PC-3 (cell line): ENCODE data around the gene NAA38. TPM values are rescaled to one million over a fixed set of nuclear protein-coding genes. Genes with fewer than 3 reads are reported as not detected.

Experiments used
- ATAC-seq: fragments of 200-7000 bp; cut with Tn5 transposase; 2 replicates; pipeline ENCODE4 v1.9.1; 2020; ENCODE audit warnings: mild to moderate bottlenecking, moderate library complexity
- BruUV-seq: library from RNA; stranded (reverse); fragments of 400-500 nt; replicated peaks from 2 replicates; lab custom pipeline; 2021; lab: Mats Ljungman, UMichigan
- CTCF ChIA-PET: fragments of 300-600 bp; sonication (Branson Sonifier 250); formaldehyde crosslinking; loops from one replicate; lab custom pipeline; 2022; ENCODE audit warnings: antibody characterized with exemption; lab: Charles Lee
- POLR2A ChIA-PET: fragments of 300-600 bp; sonication (Branson Sonifier 250); formaldehyde crosslinking; loops from one replicate; lab custom pipeline; 2022; ENCODE audit warnings: antibody characterized with exemption; ENCODE audit not compliant: unreplicated experiment; lab: Charles Lee
- DNase-seq: peaks from one replicate; pipeline ENCODE4 v3.0.0-alpha.2; 2015
- H2AFZ ChIP-seq: fragments of 300-600 bp; sonication (generic); 2 replicates; pipeline ENCODE4 v1.6.0; 2016; ENCODE audit warnings: antibody characterized with exemption, low read length
- H3F3A ChIP-seq: fragments of 300-600 bp; sonication (generic); one replicate; pipeline ENCODE4 v1.6.0; 2017; ENCODE audit warnings: antibody characterized with exemption, low read length, control low read depth, mild to moderate bottlenecking; ENCODE audit not compliant: unreplicated experiment
- H3K27ac ChIP-seq: fragments of 300-600 bp; sonication (generic); 2 replicates; pipeline ENCODE4 v1.5.1; 2016; ENCODE audit warnings: mild to moderate bottlenecking, low read length
- H3K27me3 ChIP-seq: fragments of 300-600 bp; sonication (generic); 2 replicates; pipeline ENCODE4 v1.6.1; 2016; ENCODE audit warnings: low read length, mixed read lengths
- H3K36me3 ChIP-seq: fragments of 300-600 bp; sonication (generic); 2 replicates; pipeline ENCODE4 v1.6.1; 2016; ENCODE audit warnings: low read depth, mixed run types, low read length, mixed read lengths
- H3K4me1 ChIP-seq: fragments of 300-600 bp; sonication (generic); 2 replicates; pipeline ENCODE4 v1.5.1; 2016; ENCODE audit warnings: low read length; ENCODE audit not compliant: insufficient read depth
- H3K4me2 ChIP-seq: fragments of 300-600 bp; sonication (generic); 2 replicates; pipeline ENCODE4 v1.6.0; 2016; ENCODE audit warnings: low read length
- H3K4me3 ChIP-seq: fragments of 300-600 bp; sonication (generic); 2 replicates; pipeline ENCODE4 v1.5.1; 2016; ENCODE audit warnings: mild to moderate bottlenecking, low read length, mixed read lengths
- H3K79me2 ChIP-seq: fragments of 300-600 bp; sonication (generic); 2 replicates; pipeline ENCODE4 v1.6.1; 2017; ENCODE audit warnings: low read length, mixed read lengths
- H3K9ac ChIP-seq: fragments of 300-600 bp; sonication (generic); 2 replicates; pipeline ENCODE4 v1.6.0; 2016; ENCODE audit warnings: mild to moderate bottlenecking, low read length
- H3K9me2 ChIP-seq: fragments of 300-600 bp; sonication (generic); replicated peaks from 2 replicates; pipeline ENCODE4 v1.6.1; 2016; ENCODE audit warnings: mixed run types, low read length, mixed read lengths
- H3K9me3 ChIP-seq: fragments of 300-600 bp; sonication (generic); 2 replicates; pipeline ENCODE4 v1.6.1; 2016; ENCODE audit warnings: low read length, mixed read lengths
- H4K20me1 ChIP-seq: fragments of 300-600 bp; sonication (generic); 2 replicates; pipeline ENCODE4 v1.6.1; 2016; ENCODE audit warnings: low read length, mixed read lengths
- CTCF ChIP-seq: fragments of 300-600 bp; sonication (generic); conservative IDR thresholded peaks from 2 replicates; pipeline ENCODE4 v1.5.1; 2017; ENCODE audit warnings: antibody characterized with exemption, low read depth, mild to moderate bottlenecking, low read length
- EZH2 ChIP-seq: fragments of 300-600 bp; sonication (generic); IDR thresholded peaks from one replicate; pipeline ENCODE4 v1.6.1; 2017; ENCODE audit warnings: antibody characterized with exemption, mild to moderate bottlenecking, low read length; ENCODE audit not compliant: unreplicated experiment
- EZH2phosphoT487 ChIP-seq: fragments of 300-600 bp; sonication (generic); IDR thresholded peaks from 2 replicates; pipeline ENCODE4 v1.6.1; 2018; ENCODE audit warnings: mild to moderate bottlenecking, antibody characterized with exemption, low read length, borderline replicate concordance
- intact Hi-C: fragments of 100-400 bp; cut with micrococcal nuclease; formaldehyde crosslinking; loops from 2 replicates; pipeline ENCODE4 v1.9.0; 2023
- total RNA-seq: library from RNA; depleted of rRNA; stranded (reverse); fragments of >200 nt; gene quantifications from 2 replicates; pipeline ENCODE4 v1.2.3, GENCODE V29; 2014

Gene NAA38
- total RNA-seq, 1 experiment from 2014 or later = 403 TPM

GRCh38 chr17:7841915-7842379 is 15.4 kb downstream of the NAA38 start:
- ChIA-PET CTCF (no interaction called here), POLR2A (no interaction called here)
- BruUV-seq = no TSS peak
- H4K20me1 ChIP-seq = no peaks in the 10 kb centered on the region
- peak overlapping the region; percentile 98 for H3K27ac ChIP-seq
- no peaks in the 10 kb centered on the region for H3F3A ChIP-seq
- H3K4me1 ChIP-seq = peaks cover 38% of the 10 kb centered on the region
- DNase-seq (peak; percentile 73), ATAC-seq (peak; percentile 30)
- H3K27me3 ChIP-seq = no peaks in the 10 kb centered on the region
- no peak for TF ChIP-seq EZH2phosphoT487
- TF ChIP-seq CTCF = no peak
- TF ChIP-seq EZH2 = no peak
- H3K9me2 ChIP-seq = no peaks in the 10 kb centered on the region
- no peaks in the 10 kb centered on the region; the same call in 1 of the 2 replicates for H3K36me3 ChIP-seq
- H3K9me3 ChIP-seq = no peaks in the 10 kb centered on the region
- peak overlapping the region; percentile 100 for H3K9ac ChIP-seq
- peaks cover 43% of the 10 kb centered on the region for H3K79me2 ChIP-seq
- intact Hi-C loops = loop anchor here (2.0 to 5.0 kb wide), 2 partner anchors 15 to 100 kb away; partner anchors contain the start of gene NAA38
- peak overlapping the region; percentile 84 for H3K4me3 ChIP-seq
- peak overlapping the region; percentile 88 for H3K4me2 ChIP-seq
- H2AFZ ChIP-seq = peak overlapping the region; percentile 76

- Histone ChIP-seq H3K4me3 (peak overlapping the region; percentile 84), H3K4me1 (peaks cover 42% of the 10 kb centered on the region), H3F3A (no peaks in the 10 kb centered on the region), H3K9me3 (no peaks in the 10 kb centered on the region), H3K4me2 (peak overlapping the region; percentile 88), H3K9me2 (no peaks in the 10 kb centered on the region), H3K9ac (peak overlapping the region; percentile 100), H4K20me1 (no peaks in the 10 kb centered on the region), H3K27ac (peak overlapping the region; percentile 98), H3K27me3 (no peaks in the 10 kb centered on the region), H3K79me2 (peaks cover 43% of the 10 kb centered on the region), H3K36me3 (no peaks in the 10 kb centered on the region), H2AFZ (no peak overlapping the region; the same call in 1 of the 2 replicates)
- intact Hi-C loops = loop anchor here (5.0 kb wide), 1 partner anchor 99 kb away; no protein-coding TSS in a partner anchor
- POLR2A ChIA-PET = no interaction called here
- peak; percentile 32 for ATAC-seq
- TF ChIP-seq CTCF (peak; percentile 25; the same call in 1 of the 2 replicates), EZH2 (no peak)
- BruUV-seq = no TSS peak
- DNase-seq = peak; percentile 83
- CTCF ChIA-PET = no interaction called here
These were observed 15.9 kb downstream of the NAA38 start for GRCh38 chr17:7841396-7841914.

GRCh38 chr17:7840875-7841274 is 16.5 kb downstream of the NAA38 start:
- no peaks in the 10 kb centered on the region for H3F3A ChIP-seq
- H3K4me3 ChIP-seq = peak overlapping the region; percentile 84
- no peak for ATAC-seq
- ChIA-PET CTCF (no interaction called here), POLR2A (no interaction called here)
- peak overlapping the region; percentile 88 for H3K4me2 ChIP-seq
- no peaks in the 10 kb centered on the region for H4K20me1 ChIP-seq
- intact Hi-C loops = loop anchor here (5.0 kb wide), 1 partner anchor 99 kb away; no protein-coding TSS in a partner anchor
- DNase-seq = no peak
- no peaks in the 10 kb centered on the region for H3K36me3 ChIP-seq
- peak overlapping the region; percentile 100 for H3K9ac ChIP-seq
- peaks cover 42% of the 10 kb centered on the region for H3K4me1 ChIP-seq
- peak overlapping the region; percentile 98 for H3K27ac ChIP-seq
- BruUV-seq = no TSS peak
- H2AFZ ChIP-seq = no peak overlapping the region
- no peaks in the 10 kb centered on the region for H3K9me3 ChIP-seq
- no peak for TF ChIP-seq EZH2phosphoT487
- TF ChIP-seq CTCF = no peak
- H3K79me2 ChIP-seq = peaks cover 43% of the 10 kb centered on the region
- no peaks in the 10 kb centered on the region for H3K9me2 ChIP-seq
- no peaks in the 10 kb centered on the region for H3K27me3 ChIP-seq
